ENCODE measurements around the gene IWS1. TPM values are rescaled to one million over a fixed set of nuclear protein-coding genes. Genes with fewer than 3 reads are reported as not detected.

IWS1 gene
- total and polyA plus RNA-seq, 10 of the 15 experiments (the other 5 are each of a cell fraction or from before 2014, with no cell fraction given): 21.9 to 68.9 (median 45.8) TPM

GRCh38 chr2:127531221-127531648 lies 4.9 kb upstream of the IWS1 start (continued):
- TF ChIP-seq MEF2A (IDR thresholded peaks at IDR 0.05; ENCODE audit: insufficient read depth, low read depth, low read length) (no peak), ASH2L (IDR thresholded peaks at IDR 0.05; ENCODE audit: borderline replicate concordance, low read depth) (no peak), LARP7 (IDR thresholded peaks at IDR 0.05) (no peak), SMAD5 (IDR thresholded peaks at IDR 0.05; ENCODE audit: low read depth) (no peak), SIX5 (IDR thresholded peaks at IDR 0.05; ENCODE audit: low read depth, low read length, severe bottlenecking) (no peak)

GRCh38 chr2:127530245-127531140 lies 4.2 kb upstream of the IWS1 start:
- no peaks in the 10 kb centered on the region for H3K4me1 ChIP-seq (ENCODE audit: control insufficient read depth, insufficient read depth, low read length)
- DNase-seq (ENCODE audit: low read depth, low spot score): no peak
- in situ Hi-C loops (cut with MboI) (no loop called here), intact Hi-C loops (cut with micrococcal nuclease; ENCODE audit: unreplicated experiment) (no loop called here)
- H3K79me2 ChIP-seq (ENCODE audit: control insufficient read depth, insufficient read depth, low read length): peaks cover 8% of the 10 kb centered on the region
- ChIA-PET RAD21 (ENCODE audit: unreplicated experiment) (interaction anchor here (0.6 kb wide), 1 partner anchor 33 kb away, joined by 3 read pairs; no protein-coding TSS in a partner anchor), CTCF (interaction anchor here (0.6 to 1.7 kb wide), 2 partner anchors 119 to 705 kb away, joined by 3 to 7 read pairs; no protein-coding TSS in a partner anchor), POLR2A (no interaction called here), SMC1A (ENCODE audit: uncharacterized antibody, unreplicated experiment) (interaction anchor here (1.1 to 1.3 kb wide), 2 partner anchors 22 to 33 kb away, joined by 3 read pairs; no protein-coding TSS in a partner anchor)
- no peak overlapping the region for H3K4me3 ChIP-seq
- no peak overlapping the region for H3K27ac ChIP-seq (ENCODE audit: control insufficient read depth, insufficient read depth)
- H3K27me3 ChIP-seq (replicated peaks in 1 of 2; ENCODE audit: control insufficient read depth in 2 of 2, insufficient read depth in 2 of 2, low read length in 1 of 2): no peaks in the 10 kb centered on the region
- no peak for FAIRE-seq
- no peak overlapping the region for H2AFZ ChIP-seq (ENCODE audit: control insufficient read depth, low read depth, low read length)
- WGBS (ENCODE audit: insufficient coverage, insufficient replicate concordance, low lambda C conversion rate, missing lambda C conversion rate): 9% methylated on average over 3 of the region's 3 CpGs
- no TSS peak for BruUV-seq (replicated peaks)
- no peaks in the 10 kb centered on the region for H4K20me1 ChIP-seq (ENCODE audit: control insufficient read depth, insufficient read depth)
- ATAC-seq: no peak
- no peak overlapping the region for H3K9ac ChIP-seq (ENCODE audit: control insufficient read depth, insufficient read depth, low read length)
- H3K36me3 ChIP-seq (ENCODE audit: control insufficient read depth in 2 of 2, insufficient read depth in 2 of 2, low read length in 1 of 2): no peaks in the 10 kb centered on the region
- no peak overlapping the region for H3K4me2 ChIP-seq (ENCODE audit: control insufficient read depth, insufficient read depth)
- TF ChIP-seq MLLT1 (IDR thresholded peaks at IDR 0.05) (no peak), TCF3 (IDR thresholded peaks at IDR 0.05; ENCODE audit: borderline replicate concordance, insufficient read depth, low read depth, low read length) (no peak), CTCF (IDR thresholded peaks at IDR 0.05 in 2 of 3, conservative IDR thresholded peaks at IDR 0.05 in 1 of 3; ENCODE audit: control insufficient read depth in 2 of 3, extremely low read depth in 1 of 3, insufficient read depth in 1 of 3, low read depth in 3 of 3, low read length in 3 of 3) (0 out of 6 replicates have a peak, but pooled peaks of 1 of the 3 experiments have one; percentile 12), PKNOX1 (IDR thresholded peaks at IDR 0.05) (peak; percentile 71)
- no peaks in the 10 kb centered on the region for H3K9me3 ChIP-seq (replicated peaks; ENCODE audit: control insufficient read depth, insufficient read depth, low read length)

All from GM12878 (cell line).